ENCODE measurements around the gene TENT5C.

The TENT5C gene

GRCh38 chr1:117616967-117617366, 11.1 kb downstream of the TENT5C start:
- Histone ChIP-seq H3K4me1 (ENCODE audit: control insufficient read depth in 1 of 2, insufficient read depth in 2 of 2, low read length in 2 of 2) (peaks cover 13 to 16% of the 10 kb centered on the region in 2 donors), H3K4me3 (ENCODE audit: low read depth in 1 of 2, low read length in 2 of 2) (no peak overlapping the region), H3K9me3 (ENCODE audit: control insufficient read depth in 1 of 2, low read length in 2 of 2) (no peaks in the 10 kb centered on the region), H3K27me3 (ENCODE audit: low read depth, low read length) (no peaks in the 10 kb centered on the region), H3K36me3 (ENCODE audit: control insufficient read depth in 1 of 2, insufficient read depth in 2 of 2, low read length in 2 of 2) (no peaks in the 10 kb centered on the region), H3K27ac (ENCODE audit: low read length) (no peak overlapping the region)

GRCh38 chr1:117618450-117619122, 12.7 kb downstream of the TENT5C start:
- no peak overlapping the region for H3K4me3 ChIP-seq (ENCODE audit: low read depth in 1 of 2, low read length in 2 of 2)
- H3K4me1 ChIP-seq (ENCODE audit: control insufficient read depth in 1 of 2, insufficient read depth in 2 of 2, low read length in 2 of 2) = peaks cover under 1 to 6% of the 10 kb centered on the region in 2 donors
- no peak overlapping the region for H3K27ac ChIP-seq (ENCODE audit: low read length)
- peaks cover 0 to 9% of the 10 kb centered on the region in 2 donors for H3K36me3 ChIP-seq (ENCODE audit: control insufficient read depth in 1 of 2, insufficient read depth in 2 of 2, low read length in 2 of 2)
- H3K27me3 ChIP-seq (ENCODE audit: low read depth, low read length) = no peaks in the 10 kb centered on the region
- H3K9me3 ChIP-seq (ENCODE audit: control insufficient read depth in 1 of 2, low read length in 2 of 2) = no peaks in the 10 kb centered on the region

- H3K27ac ChIP-seq (ENCODE audit: low read length) = no peak overlapping the region
- no peaks in the 10 kb centered on the region for H3K9me3 ChIP-seq (ENCODE audit: control insufficient read depth in 1 of 2, low read length in 2 of 2)
- H3K4me3 ChIP-seq (ENCODE audit: low read depth in 1 of 2, low read length in 2 of 2) = no peak overlapping the region
- H3K4me1 ChIP-seq (ENCODE audit: control insufficient read depth in 1 of 2, insufficient read depth in 2 of 2, low read length in 2 of 2) = no peaks in the 10 kb centered on the region
- no peaks in the 10 kb centered on the region for H3K27me3 ChIP-seq (ENCODE audit: low read depth, low read length)
- peaks cover 0 to 18% of the 10 kb centered on the region in 2 donors for H3K36me3 ChIP-seq (ENCODE audit: control insufficient read depth in 1 of 2, insufficient read depth in 2 of 2, low read length in 2 of 2)
Measured at GRCh38 chr1:117620440-117620839, 14.6 kb downstream of the TENT5C start.

GRCh38 chr1:117621316-117621715, 15.5 kb downstream of the TENT5C start:
- Histone ChIP-seq H3K36me3 (ENCODE audit: control insufficient read depth in 1 of 2, insufficient read depth in 2 of 2, low read length in 2 of 2) (peaks cover 0 to 18% of the 10 kb centered on the region in 2 donors), H3K27me3 (ENCODE audit: low read depth, low read length) (no peaks in the 10 kb centered on the region), H3K9me3 (ENCODE audit: control insufficient read depth in 1 of 2, low read length in 2 of 2) (no peaks in the 10 kb centered on the region), H3K27ac (ENCODE audit: low read length) (no peak overlapping the region), H3K4me1 (ENCODE audit: control insufficient read depth in 1 of 2, insufficient read depth in 2 of 2, low read length in 2 of 2) (no peaks in the 10 kb centered on the region), H3K4me3 (ENCODE audit: low read depth in 1 of 2, low read length in 2 of 2) (no peak overlapping the region)

GRCh38 chr1:117622726-117623125, 16.9 kb downstream of the TENT5C start:
- no peak overlapping the region for H3K27ac ChIP-seq (ENCODE audit: low read length)
- H3K4me1 ChIP-seq (ENCODE audit: control insufficient read depth in 1 of 2, insufficient read depth in 2 of 2, low read length in 2 of 2) = no peaks in the 10 kb centered on the region
- H3K27me3 ChIP-seq (ENCODE audit: low read depth, low read length) = no peaks in the 10 kb centered on the region
- no peaks in the 10 kb centered on the region for H3K9me3 ChIP-seq (ENCODE audit: control insufficient read depth in 1 of 2, low read length in 2 of 2)
- no peak overlapping the region for H3K4me3 ChIP-seq (ENCODE audit: low read depth in 1 of 2, low read length in 2 of 2)
- H3K36me3 ChIP-seq (ENCODE audit: control insufficient read depth in 1 of 2, insufficient read depth in 2 of 2, low read length in 2 of 2) = peaks cover 0 to 18% of the 10 kb centered on the region in 2 donors

- H3K4me3 ChIP-seq (ENCODE audit: low read depth in 1 of 2, low read length in 2 of 2) = no peak overlapping the region
- H3K9me3 ChIP-seq (ENCODE audit: control insufficient read depth in 1 of 2, low read length in 2 of 2) = no peaks in the 10 kb centered on the region
- H3K27me3 ChIP-seq (ENCODE audit: low read depth, low read length) = no peaks in the 10 kb centered on the region
- peaks cover 0 to 18% of the 10 kb centered on the region in 2 donors for H3K36me3 ChIP-seq (ENCODE audit: control insufficient read depth in 1 of 2, insufficient read depth in 2 of 2, low read length in 2 of 2)
- H3K27ac ChIP-seq (ENCODE audit: low read length) = no peak overlapping the region
- H3K4me1 ChIP-seq (ENCODE audit: control insufficient read depth in 1 of 2, insufficient read depth in 2 of 2, low read length in 2 of 2) = no peaks in the 10 kb centered on the region
Measured at GRCh38 chr1:117623141-117623540, 17.3 kb downstream of the TENT5C start.

- peaks cover 0 to 18% of the 10 kb centered on the region in 2 donors for H3K36me3 ChIP-seq (ENCODE audit: control insufficient read depth in 1 of 2, insufficient read depth in 2 of 2, low read length in 2 of 2)
- no peaks in the 10 kb centered on the region for H3K4me1 ChIP-seq (ENCODE audit: control insufficient read depth in 1 of 2, insufficient read depth in 2 of 2, low read length in 2 of 2)
- H3K27me3 ChIP-seq (ENCODE audit: low read depth, low read length) = no peaks in the 10 kb centered on the region
- no peak overlapping the region for H3K27ac ChIP-seq (ENCODE audit: low read length)
- no peaks in the 10 kb centered on the region for H3K9me3 ChIP-seq (ENCODE audit: control insufficient read depth in 1 of 2, low read length in 2 of 2)
- no peak overlapping the region for H3K4me3 ChIP-seq (ENCODE audit: low read depth in 1 of 2, low read length in 2 of 2)
Measured at GRCh38 chr1:117623698-117624097, 17.9 kb downstream of the TENT5C start.

GRCh38 chr1:117627546-117628130, 21.8 kb downstream of the TENT5C start:
- Histone ChIP-seq H3K36me3 (ENCODE audit: control insufficient read depth in 1 of 2, insufficient read depth in 2 of 2, low read length in 2 of 2) (peaks cover 0 to 18% of the 10 kb centered on the region in 2 donors), H3K9me3 (ENCODE audit: control insufficient read depth in 1 of 2, low read length in 2 of 2) (no peaks in the 10 kb centered on the region), H3K27me3 (ENCODE audit: low read depth, low read length) (no peaks in the 10 kb centered on the region), H3K4me1 (ENCODE audit: control insufficient read depth in 1 of 2, insufficient read depth in 2 of 2, low read length in 2 of 2) (no peaks in the 10 kb centered on the region), H3K27ac (ENCODE audit: low read length) (no peak overlapping the region), H3K4me3 (ENCODE audit: low read depth in 1 of 2, low read length in 2 of 2) (no peak overlapping the region)

GRCh38 chr1:117628343-117628742, 22.5 kb downstream of the TENT5C start:
- Histone ChIP-seq H3K9me3 (ENCODE audit: control insufficient read depth in 1 of 2, low read length in 2 of 2) (no peaks in the 10 kb centered on the region), H3K27ac (ENCODE audit: low read length) (no peak overlapping the region), H3K27me3 (ENCODE audit: low read depth, low read length) (no peaks in the 10 kb centered on the region), H3K36me3 (ENCODE audit: control insufficient read depth in 1 of 2, insufficient read depth in 2 of 2, low read length in 2 of 2) (peaks cover 0 to 12% of the 10 kb centered on the region in 2 donors), H3K4me3 (ENCODE audit: low read depth in 1 of 2, low read length in 2 of 2) (no peak overlapping the region), H3K4me1 (ENCODE audit: control insufficient read depth in 1 of 2, insufficient read depth in 2 of 2, low read length in 2 of 2) (no peaks in the 10 kb centered on the region)

- Histone ChIP-seq H3K27me3 (ENCODE audit: low read depth, low read length) (no peaks in the 10 kb centered on the region), H3K36me3 (ENCODE audit: control insufficient read depth in 1 of 2, insufficient read depth in 2 of 2, low read length in 2 of 2) (no peaks in the 10 kb centered on the region), H3K4me3 (ENCODE audit: low read depth in 1 of 2, low read length in 2 of 2) (no peak overlapping the region), H3K27ac (ENCODE audit: low read length) (no peak overlapping the region), H3K9me3 (ENCODE audit: control insufficient read depth in 1 of 2, low read length in 2 of 2) (no peaks in the 10 kb centered on the region), H3K4me1 (ENCODE audit: control insufficient read depth in 1 of 2, insufficient read depth in 2 of 2, low read length in 2 of 2) (no peaks in the 10 kb centered on the region)
Measured at GRCh38 chr1:117629625-117630422, 24.0 kb downstream of the TENT5C start.

- Histone ChIP-seq H3K36me3 (ENCODE audit: control insufficient read depth in 1 of 2, insufficient read depth in 2 of 2, low read length in 2 of 2) (no peaks in the 10 kb centered on the region), H3K4me3 (ENCODE audit: low read depth in 1 of 2, low read length in 2 of 2) (no peak overlapping the region), H3K9me3 (ENCODE audit: control insufficient read depth in 1 of 2, low read length in 2 of 2) (no peaks in the 10 kb centered on the region), H3K27me3 (ENCODE audit: low read depth, low read length) (no peaks in the 10 kb centered on the region), H3K27ac (ENCODE audit: low read length) (no peak overlapping the region), H3K4me1 (ENCODE audit: control insufficient read depth in 1 of 2, insufficient read depth in 2 of 2, low read length in 2 of 2) (no peaks in the 10 kb centered on the region)
Measured at GRCh38 chr1:117630423-117630998, 24.7 kb downstream of the TENT5C start.
